HG02970 (cell line): ENCODE measurements around the gene ARSG.
A peak's percentile ranks its signal among the peaks of the same experiment; 100 is the strongest.

Experiments used
- ATAC-seq: cut with Tn5 transposase; IDR thresholded peaks from one replicate; pipeline ENCODE4 v1.9.1; 2021; ENCODE audit warnings: mild to moderate bottlenecking, moderate library complexity, moderate number of reproducible peaks; ENCODE audit not compliant: unreplicated experiment, low FRiP score

Gene ARSG

GRCh38 chr17:68461122-68461539 is 169.8 kb downstream of the ARSG start:
- no peak for ATAC-seq

GRCh38 chr17:68461589-68461988 is 170.3 kb downstream of the ARSG start:
- no peak for ATAC-seq

- ATAC-seq = peak; percentile 27
Observed at GRCh38 chr17:68462381-68463210, 171.3 kb downstream of the ARSG start.

- no peak for ATAC-seq
Observed at GRCh38 chr17:68463211-68464019, 172.1 kb downstream of the ARSG start.

- ATAC-seq = no peak
Observed at GRCh38 chr17:68468334-68468733, 177.0 kb downstream of the ARSG start.

- ATAC-seq = no peak
Observed at GRCh38 chr17:68468788-68469187, 177.5 kb downstream of the ARSG start.
